ENCODE measurements around the gene ADGRD1.

DNA sequence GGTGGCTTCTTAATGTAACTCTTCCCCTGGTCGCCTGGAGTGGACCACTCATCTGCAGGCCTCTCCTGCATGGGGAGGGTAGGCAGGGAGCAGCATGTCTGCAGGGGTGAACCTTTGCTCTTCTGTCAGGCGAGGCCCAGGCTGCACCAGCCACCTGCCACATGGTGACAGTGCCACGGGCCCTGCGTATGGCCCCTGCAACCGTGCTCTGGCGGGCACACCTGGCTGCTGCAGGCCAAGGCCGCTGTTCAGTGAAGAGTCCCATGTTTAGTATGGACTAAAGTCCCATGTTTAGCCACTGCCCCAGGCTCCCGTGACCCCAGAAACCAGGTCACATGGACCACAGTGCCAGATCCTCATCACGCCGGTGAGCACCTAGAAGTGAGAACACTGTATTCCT, 187.0 kb downstream of the ADGRD1 start:
- no peak for TF ChIP-seq POLR2A (IDR thresholded peaks at IDR 0.05)
- no peak for TF ChIP-seq CTCF (IDR thresholded peaks at IDR 0.05)

Measured in vagina (tissue), 2 donors.